Caco-2 (cell line): ENCODE data around the gene FAU. TPM values are rescaled to one million over a fixed set of nuclear protein-coding genes. Genes with fewer than 3 reads are reported as not detected.
A peak's percentile ranks its signal among the peaks of the same experiment; 100 is the strongest.

Experiments
- BruUV-seq: library from RNA; stranded (reverse); fragments of 400-500 nt; replicated peaks from 2 replicates; lab custom pipeline; 2021; lab: Mats Ljungman, UMichigan
- CTCF ChIA-PET: fragments of 300-600 bp; sonication (Branson Sonifier 250); formaldehyde crosslinking; loops from one replicate; lab custom pipeline; 2022; ENCODE audit warnings: antibody characterized with exemption; lab: Charles Lee
- POLR2A ChIA-PET: fragments of 300-600 bp; sonication (Branson Sonifier 250); formaldehyde crosslinking; loops from one replicate; lab custom pipeline; 2022; ENCODE audit warnings: antibody characterized with exemption; lab: Charles Lee
- DNase-seq, 2 experiments: peaks; one replicate each; pipeline versions ENCODE4 v3.0.0 to v3.0.0-alpha.2; 2020 to 2022
- H3K27me3 ChIP-seq: replicated peaks from 2 replicates; pipeline ENCODE4 v1.6.0; 2011; ENCODE audit warnings: low read length; ENCODE audit not compliant: control insufficient read depth, insufficient read depth
- H3K36me3 ChIP-seq: 2 replicates; pipeline ENCODE4 v1.5.1; 2011; ENCODE audit warnings: low read length; ENCODE audit not compliant: control insufficient read depth, insufficient read depth
- H3K4me1 ChIP-seq: fragments of 250-450 bp; sonication (Bioruptor Pico); 2 replicates; pipeline ENCODE4 v1.5.1; 2020; ENCODE audit warnings: mild to moderate bottlenecking
- H3K4me3 ChIP-seq: 2 replicates; pipeline ENCODE4 v1.5.1; 2011; ENCODE audit warnings: low read depth, mild to moderate bottlenecking, control low read depth, low read length
- H3K9me3 ChIP-seq: fragments of 250-450 bp; sonication (Bioruptor Pico); 2 replicates; pipeline ENCODE4 v1.5.1; 2020; ENCODE audit warnings: mild to moderate bottlenecking, moderate library complexity
- H3K27ac Mint-ChIP-seq: one replicate; pipeline ENCODE4 v1.8.0; 2022; ENCODE audit warnings: mixed read lengths; ENCODE audit not compliant: unreplicated experiment
- H3K27me3 Mint-ChIP-seq: one replicate; pipeline ENCODE4 v1.8.0; 2022; ENCODE audit warnings: mixed read lengths; ENCODE audit not compliant: insufficient read depth, unreplicated experiment
- H3K36me3 Mint-ChIP-seq: one replicate; pipeline ENCODE4 v1.8.0; 2022; ENCODE audit warnings: mild to moderate bottlenecking, mixed read lengths; ENCODE audit not compliant: insufficient read depth, unreplicated experiment
- H3K4me1 Mint-ChIP-seq: one replicate; pipeline ENCODE4 v1.8.0; 2022; ENCODE audit warnings: low read depth, mixed read lengths; ENCODE audit not compliant: unreplicated experiment
- H3K4me3 Mint-ChIP-seq: one replicate; pipeline ENCODE4 v1.8.0; 2022; ENCODE audit warnings: mild to moderate bottlenecking, moderate library complexity, mixed read lengths; ENCODE audit not compliant: unreplicated experiment
- H3K9me3 Mint-ChIP-seq: one replicate; pipeline ENCODE4 v1.8.0; 2022; ENCODE audit warnings: mixed read lengths; ENCODE audit not compliant: unreplicated experiment
- intact Hi-C: fragments of 100-400 bp; cut with micrococcal nuclease; formaldehyde crosslinking; loops from one replicate; pipeline ENCODE4 v1.10.0; 2022; ENCODE audit not compliant: unreplicated experiment
- total RNA-seq: library from RNA; stranded (reverse); gene quantifications from 2 replicates; pipeline ENCODE4 v1.2.3, GENCODE V29; 2022
- TF ChIP-seq, protein P1 (sequence below), 2 experiments: fragments of 200-600 bp in 1 of 2; IDR thresholded peaks; 1 replicate in 1 of 2; 2 replicates in 1 of 2; pipeline versions ENCODE4 v1.5.1 to v1.8.0; 2011 to 2022; ENCODE audit warnings: antibody characterized with exemption in 1 of 2, control low read depth in 1 of 2, inconsistent platforms in 1 of 2, low read depth in 1 of 2, low read length in 1 of 2, mild to moderate bottlenecking in 1 of 2, moderate library complexity in 1 of 2; ENCODE audit not compliant: insufficient read depth in 1 of 2, severe bottlenecking in 1 of 2, unreplicated experiment in 1 of 2

The FAU gene
- total RNA-seq, 1 experiment from 2014 or later = 918 TPM

DNA sequence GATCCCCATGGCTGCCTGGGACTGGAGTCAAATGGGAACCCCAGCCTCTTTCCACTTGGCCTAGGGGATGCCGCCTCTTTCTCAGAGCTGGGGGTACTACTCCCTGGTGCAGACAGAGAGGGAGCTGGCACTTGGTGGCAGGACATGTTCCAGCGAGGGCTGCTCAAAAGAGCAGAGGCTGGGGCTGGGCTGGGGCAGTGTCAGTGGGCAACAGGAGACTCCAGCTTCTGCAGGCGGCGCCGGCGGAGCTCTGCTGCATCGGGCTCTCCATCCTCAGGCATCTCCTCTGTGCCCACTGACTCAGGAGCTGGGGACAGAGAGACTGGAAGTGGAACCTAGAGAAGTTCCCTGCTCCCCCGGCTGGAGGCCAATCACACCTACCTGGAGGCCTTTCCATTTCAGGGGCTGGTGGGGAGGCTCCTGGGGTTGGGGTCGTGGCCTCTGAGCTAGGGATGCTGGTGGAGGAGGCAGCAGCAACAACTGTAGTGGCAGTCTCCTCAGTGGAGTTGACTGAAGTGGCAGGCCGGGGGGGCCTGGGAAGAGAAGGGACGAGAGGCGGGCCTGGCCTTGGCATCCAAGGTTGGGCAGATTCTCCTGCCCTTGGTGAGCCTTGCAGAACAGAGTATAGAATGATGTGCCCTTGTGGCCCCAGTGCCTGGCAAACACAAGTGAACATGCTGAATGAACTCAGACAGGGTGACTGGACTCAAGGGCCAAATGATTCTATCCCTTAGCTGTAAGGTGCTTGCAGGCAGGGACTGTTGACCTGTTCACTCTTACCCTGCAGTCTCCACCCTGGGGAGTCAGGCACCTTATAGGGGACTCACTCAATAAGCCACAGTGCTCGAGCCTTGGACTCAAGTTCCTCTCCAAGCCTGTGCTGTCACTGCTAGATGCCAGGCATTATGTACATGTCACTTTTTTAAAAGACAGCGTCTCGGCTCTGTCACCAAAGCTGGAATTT, 6.5 kb upstream of the FAU start:
- H3K9me3 Mint-ChIP-seq = no peaks in the 10 kb centered on the region
- H3K27me3 Mint-ChIP-seq = no peaks in the 10 kb centered on the region
- no peaks in the 10 kb centered on the region for H3K4me1 Mint-ChIP-seq
- intact Hi-C loops = no loop called here
- Histone ChIP-seq H3K36me3 (peaks cover 10% of the 10 kb centered on the region), H3K4me1 (0 out of 2 replicates have a peak, but pooled peaks cover 5% of the 10 kb centered on the region), H3K27me3 (no peaks in the 10 kb centered on the region), H3K4me3 (no peak overlapping the region), H3K9me3 (no peaks in the 10 kb centered on the region)
- ChIA-PET POLR2A (no interaction called here), CTCF (interaction anchor here (0.6 to 1.2 kb wide), 3 partner anchors 18 to 1152 kb away, joined by 3 read pairs; no protein-coding TSS in a partner anchor)
- peak in 1 of 2 experiments; percentile 32 for DNase-seq
- H3K4me3 Mint-ChIP-seq = no peak overlapping the region
- no peak overlapping the region for H3K27ac Mint-ChIP-seq
- no TSS peak for BruUV-seq
- H3K36me3 Mint-ChIP-seq = peaks cover 74% of the 10 kb centered on the region
- TF ChIP-seq, protein P1, sequence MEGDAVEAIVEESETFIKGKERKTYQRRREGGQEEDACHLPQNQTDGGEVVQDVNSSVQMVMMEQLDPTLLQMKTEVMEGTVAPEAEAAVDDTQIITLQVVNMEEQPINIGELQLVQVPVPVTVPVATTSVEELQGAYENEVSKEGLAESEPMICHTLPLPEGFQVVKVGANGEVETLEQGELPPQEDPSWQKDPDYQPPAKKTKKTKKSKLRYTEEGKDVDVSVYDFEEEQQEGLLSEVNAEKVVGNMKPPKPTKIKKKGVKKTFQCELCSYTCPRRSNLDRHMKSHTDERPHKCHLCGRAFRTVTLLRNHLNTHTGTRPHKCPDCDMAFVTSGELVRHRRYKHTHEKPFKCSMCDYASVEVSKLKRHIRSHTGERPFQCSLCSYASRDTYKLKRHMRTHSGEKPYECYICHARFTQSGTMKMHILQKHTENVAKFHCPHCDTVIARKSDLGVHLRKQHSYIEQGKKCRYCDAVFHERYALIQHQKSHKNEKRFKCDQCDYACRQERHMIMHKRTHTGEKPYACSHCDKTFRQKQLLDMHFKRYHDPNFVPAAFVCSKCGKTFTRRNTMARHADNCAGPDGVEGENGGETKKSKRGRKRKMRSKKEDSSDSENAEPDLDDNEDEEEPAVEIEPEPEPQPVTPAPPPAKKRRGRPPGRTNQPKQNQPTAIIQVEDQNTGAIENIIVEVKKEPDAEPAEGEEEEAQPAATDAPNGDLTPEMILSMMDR (IDR thresholded peaks at IDR 0.05; ENCODE audit: insufficient read depth in 1 of 2, low read depth in 1 of 2, low read length in 1 of 2, severe bottlenecking in 1 of 2, unreplicated experiment in 1 of 2) = no peak

DNA sequence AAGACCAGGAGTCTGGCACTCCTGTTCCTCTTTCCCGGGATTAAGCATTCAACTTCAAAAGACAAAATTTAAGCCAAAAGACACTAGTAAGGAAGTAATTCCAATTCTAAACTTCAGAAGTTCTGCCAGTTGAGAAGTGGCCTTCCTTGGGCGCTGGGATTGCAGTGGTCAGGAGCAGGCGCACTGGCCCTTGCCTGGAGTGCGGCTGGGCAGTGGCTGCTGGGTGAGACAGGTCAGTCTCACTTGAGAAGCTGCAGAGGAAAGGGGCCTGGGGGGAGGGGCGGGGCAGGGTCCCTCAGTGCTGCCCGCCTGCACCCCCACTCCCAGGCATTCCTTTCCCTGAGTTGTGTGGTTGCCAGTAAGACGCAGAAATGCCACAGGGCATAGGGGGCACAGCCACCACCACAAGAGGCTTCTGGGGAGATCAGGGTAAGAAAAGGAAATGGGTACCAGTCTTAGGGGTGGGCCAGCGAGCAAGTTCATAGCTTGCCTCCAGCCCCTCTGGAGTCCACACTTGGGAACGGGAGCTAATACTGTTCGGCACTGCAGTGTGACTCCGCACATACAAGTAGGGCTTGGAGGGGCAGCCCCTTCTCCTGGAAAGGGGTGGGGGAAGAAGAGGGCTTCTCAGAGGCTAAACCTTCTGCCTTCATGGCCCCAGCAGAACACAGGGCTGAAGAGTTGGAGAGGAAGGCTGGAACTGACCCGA, 5.7 kb upstream of the FAU start:
- Mint-ChIP-seq H3K36me3 (peaks cover 70% of the 10 kb centered on the region), H3K4me3 (no peak overlapping the region), H3K27ac (no peak overlapping the region), H3K4me1 (no peaks in the 10 kb centered on the region), H3K9me3 (no peaks in the 10 kb centered on the region), H3K27me3 (no peaks in the 10 kb centered on the region)
- intact Hi-C loops = no loop called here
- no peak for DNase-seq
- Histone ChIP-seq H3K4me1 (peaks cover 7% of the 10 kb centered on the region), H3K9me3 (no peaks in the 10 kb centered on the region), H3K4me3 (no peak overlapping the region), H3K27me3 (no peaks in the 10 kb centered on the region), H3K36me3 (peaks cover 10% of the 10 kb centered on the region)
- CTCF ChIA-PET = interaction anchor here (0.6 to 0.8 kb wide), 2 partner anchors 527 to 1153 kb away, joined by 3 read pairs; no protein-coding TSS in a partner anchor
- TF ChIP-seq, protein P1 (IDR thresholded peaks at IDR 0.05; ENCODE audit: insufficient read depth in 1 of 2, low read depth in 1 of 2, low read length in 1 of 2, severe bottlenecking in 1 of 2, unreplicated experiment in 1 of 2) = no peak
- BruUV-seq = no TSS peak
- POLR2A ChIA-PET = no interaction called here

DNA sequence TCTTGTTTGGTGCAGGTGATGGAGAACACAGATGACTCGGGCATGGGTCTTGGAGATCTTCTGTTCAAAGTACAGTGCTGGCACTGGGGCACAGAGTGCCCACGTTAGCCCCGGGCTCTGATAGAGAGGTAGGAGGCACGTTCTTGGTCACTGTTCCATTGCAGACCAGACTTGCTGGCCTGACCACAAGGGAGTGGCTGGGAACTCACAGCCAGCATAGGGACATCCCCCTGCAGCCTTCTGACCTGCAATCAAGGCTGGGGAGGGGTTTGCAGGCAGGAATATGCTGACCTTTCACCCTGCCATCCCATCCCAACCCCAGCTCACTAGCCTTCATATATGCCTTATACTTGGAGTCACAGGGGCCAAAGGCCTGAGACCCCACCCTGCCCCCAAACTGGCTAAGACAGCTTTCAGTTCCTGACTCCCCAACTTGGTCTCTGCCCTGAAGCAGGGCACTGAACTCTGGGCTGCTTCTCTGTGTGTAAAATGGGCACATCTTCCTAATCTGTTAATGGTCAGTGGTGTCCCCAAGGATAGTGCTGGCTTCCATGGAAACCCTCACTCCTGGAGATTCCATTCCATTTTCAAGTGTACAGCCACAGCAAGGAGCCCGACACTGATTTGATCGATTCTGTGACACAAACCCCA, 4.8 kb upstream of the FAU start:
- POLR2A ChIA-PET = no interaction called here
- intact Hi-C loops = no loop called here

More for the DNA sequence above, 4.8 kb upstream of the FAU start:
- Mint-ChIP-seq H3K9me3 (no peaks in the 10 kb centered on the region), H3K4me3 (no peak overlapping the region), H3K4me1 (no peaks in the 10 kb centered on the region), H3K27ac (no peak overlapping the region), H3K27me3 (no peaks in the 10 kb centered on the region), H3K36me3 (peaks cover 75% of the 10 kb centered on the region)
- BruUV-seq = no TSS peak
- Histone ChIP-seq H3K4me1 (peaks cover 7% of the 10 kb centered on the region), H3K9me3 (no peaks in the 10 kb centered on the region), H3K27me3 (no peaks in the 10 kb centered on the region), H3K4me3 (no peak overlapping the region), H3K36me3 (peaks cover 9% of the 10 kb centered on the region)
- CTCF ChIA-PET = no interaction called here
- TF ChIP-seq, protein P1 (IDR thresholded peaks at IDR 0.05; ENCODE audit: insufficient read depth in 1 of 2, low read depth in 1 of 2, low read length in 1 of 2, severe bottlenecking in 1 of 2, unreplicated experiment in 1 of 2) = no peak
- DNase-seq = no peak
